Glomerular visceral epithelial cell (primary cell): Measurements from ENCODE around the gene HACD1.

ENCODE experiments used
- DNase-seq: peaks from one replicate; pipeline ENCODE4 v3.0.0-alpha.2; 2016; ENCODE audit errors: extremely low spot score

The HACD1 gene

GRCh38 chr10:17580885-17581284 is 36.3 kb downstream of the HACD1 start:
- no peak for DNase-seq

GRCh38 chr10:17578603-17579002 is 38.6 kb downstream of the HACD1 start:
- DNase-seq, result no peak

DNA sequence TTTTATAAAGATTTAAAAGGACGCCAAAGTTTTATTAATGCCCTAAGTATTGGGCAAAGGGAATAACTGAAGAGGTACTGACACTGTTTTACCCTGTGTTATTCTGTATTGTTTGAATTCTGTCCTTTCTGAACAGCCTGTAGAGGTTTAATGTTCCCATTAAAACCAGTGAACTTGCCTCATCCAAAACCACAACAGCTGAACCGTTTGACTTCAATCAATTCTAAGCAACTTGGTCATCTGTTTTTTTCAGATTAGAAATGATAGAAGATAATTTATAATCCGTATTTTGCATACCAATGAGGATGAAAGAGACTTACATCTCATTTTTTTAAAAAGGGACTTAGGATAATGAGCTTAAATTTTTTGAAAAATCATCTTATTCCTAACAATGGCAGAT is 40.4 kb downstream of the HACD1 start:
- DNase-seq, result no peak

DNA sequence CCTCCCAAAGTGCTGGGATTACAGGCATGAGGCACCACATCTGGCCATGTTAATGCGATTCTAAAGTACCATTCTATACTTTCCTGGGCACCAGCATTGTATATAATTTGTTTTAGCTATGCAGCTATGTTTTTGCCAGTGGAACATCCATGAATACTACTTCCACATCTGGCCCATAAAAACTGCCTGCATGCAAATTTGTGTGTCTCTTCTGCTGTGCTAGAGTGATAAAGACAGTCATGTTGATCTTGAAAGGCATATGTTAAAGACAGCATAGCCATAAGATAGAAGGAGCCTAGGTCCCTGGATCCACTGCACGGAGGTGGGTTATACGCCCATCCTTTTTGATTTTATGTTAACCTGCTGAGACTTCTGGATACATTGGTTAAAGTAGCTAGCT is 52.3 kb downstream of the HACD1 start:
- DNase-seq, result no peak

- DNase-seq, result no peak
Observed at GRCh38 chr10:17563452-17563851, 53.7 kb downstream of the HACD1 start.

DNA sequence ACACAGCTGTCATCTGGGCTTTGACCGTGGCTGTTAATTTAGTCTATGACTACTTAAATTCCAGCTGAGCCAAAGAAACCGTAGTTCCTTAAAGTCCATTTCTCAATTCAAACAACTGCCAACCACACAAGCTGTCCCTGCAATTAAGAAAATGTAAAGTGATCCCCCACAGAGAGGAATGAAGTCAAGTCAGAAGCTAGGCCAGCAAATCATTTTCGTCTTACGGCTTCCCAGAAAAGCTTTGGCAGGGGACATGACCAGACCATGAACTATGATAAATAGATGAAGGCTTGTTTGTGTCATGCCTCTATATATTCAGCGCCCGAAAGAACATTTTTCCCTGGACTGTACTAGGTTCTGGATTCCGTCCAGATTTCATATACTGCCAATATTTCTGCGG is 54.6 kb downstream of the HACD1 start:
- no peak for DNase-seq

DNA sequence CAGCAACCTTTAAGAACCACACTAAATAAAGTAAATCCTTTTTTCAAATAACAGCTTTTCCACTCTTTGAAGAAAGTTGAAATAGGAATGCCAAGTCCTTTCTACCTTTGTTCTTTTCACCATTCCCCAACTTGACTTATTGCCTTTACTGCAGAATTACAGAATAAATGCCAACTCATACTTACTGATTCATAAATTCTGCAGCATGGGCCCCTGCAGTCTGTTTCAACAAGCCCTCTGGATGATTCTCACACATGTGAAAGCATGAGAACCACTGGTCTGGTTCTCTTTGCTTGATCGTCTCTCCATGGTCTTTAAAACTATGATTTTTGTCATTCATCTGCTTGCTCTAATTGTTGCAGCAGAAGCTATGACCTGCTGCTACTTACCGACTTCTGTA is 56.1 kb downstream of the HACD1 start:
- DNase-seq, result no peak

GRCh38 chr10:17557459-17557858 is 59.7 kb downstream of the HACD1 start:
- DNase-seq, result no peak

DNA sequence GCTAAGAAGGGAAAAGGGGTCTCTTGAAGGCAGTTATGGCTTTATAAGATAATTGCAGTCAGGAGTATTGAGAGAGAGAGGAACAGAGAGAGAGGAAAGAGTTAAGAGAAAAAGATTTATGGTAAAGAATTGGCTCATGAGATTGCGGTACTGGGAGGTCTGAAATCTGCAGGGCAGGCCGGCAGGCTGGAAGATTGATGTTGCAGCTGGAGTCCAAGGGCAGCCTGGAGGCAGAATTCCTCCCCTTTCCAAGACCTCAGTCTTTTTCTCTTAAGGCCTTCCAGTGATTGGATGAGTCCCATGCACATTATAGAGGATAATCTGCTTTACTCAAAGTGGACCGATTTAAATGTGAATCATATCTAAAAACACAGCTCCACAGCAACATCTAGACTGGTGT is 68.4 kb downstream of the HACD1 start:
- DNase-seq, result no peak

- DNase-seq, result no peak
Observed at GRCh38 chr10:17548162-17548561, 69.0 kb downstream of the HACD1 start.

GRCh38 chr10:17547060-17547459 is 70.1 kb downstream of the HACD1 start:
- no peak for DNase-seq

DNA sequence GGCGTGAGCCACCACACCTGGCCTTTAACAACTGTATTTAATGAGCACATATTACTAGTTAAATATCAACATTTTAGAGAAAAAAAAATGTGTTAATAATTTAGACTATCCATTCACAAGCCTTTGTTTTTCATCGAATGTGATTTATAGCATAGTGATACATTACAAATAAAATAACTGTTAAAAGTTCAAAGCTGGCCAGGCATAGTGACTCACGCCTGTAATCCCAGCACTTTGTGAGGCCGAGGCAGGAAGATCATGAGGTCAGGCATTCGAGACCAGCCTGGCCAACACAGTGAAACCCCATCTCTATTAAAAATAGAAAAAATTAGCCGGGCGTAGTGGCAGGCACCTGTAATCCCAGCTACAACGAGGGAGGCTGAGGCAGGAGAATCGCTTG is 72.7 kb downstream of the HACD1 start:
- no peak for DNase-seq
